ENCODE measurements around the gene PCNX3. TPM values are rescaled to one million over a fixed set of nuclear protein-coding genes. Genes with fewer than 3 reads are reported as not detected.

Gene PCNX3
- total and polyA plus RNA-seq, 2 of the 4 experiments (the other 2 are of a cell fraction) = 5.6 to 33.2 TPM

DNA sequence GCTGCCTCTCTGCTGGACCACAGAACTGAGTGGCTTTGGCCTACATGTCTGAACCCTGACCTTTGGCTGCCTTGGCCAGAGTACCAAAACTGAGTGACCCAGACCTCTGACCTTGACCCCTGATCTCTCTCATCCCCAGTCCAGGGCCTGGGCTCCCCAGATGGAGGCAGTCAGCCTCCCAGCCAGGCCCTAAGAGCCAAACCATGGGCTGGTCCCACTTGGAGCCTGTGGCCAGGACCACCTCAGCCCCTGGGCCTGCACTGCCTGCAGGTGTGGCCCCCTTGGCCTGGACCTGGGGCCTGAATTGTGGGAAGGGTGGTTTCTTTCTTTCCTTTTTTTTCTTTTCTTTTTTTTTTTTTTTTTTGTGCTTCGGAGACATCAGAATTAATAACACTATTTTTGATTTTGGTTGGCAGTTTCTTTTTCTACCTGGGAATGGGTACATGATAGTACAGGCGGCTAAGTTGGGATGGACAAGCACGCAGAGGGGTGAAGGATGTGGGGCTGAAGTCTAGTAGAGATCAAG, 21.5 kb downstream of the PCNX3 start:
- Histone ChIP-seq H4K5ac (ENCODE audit: low read depth, low read length) (no peak overlapping the region), H3K4me2 (ENCODE audit: low read depth, low read length) (no peak overlapping the region), H3K9me3 (ENCODE audit: control insufficient read depth, insufficient read depth, low read length) (no peaks in the 10 kb centered on the region), H2BK120ac (ENCODE audit: low read depth, low read length) (no peak overlapping the region), H4K20me1 (ENCODE audit: insufficient read depth, low read length) (peaks cover 14% of the 10 kb centered on the region; the same call in 1 of the 2 replicates), H3K27me3 (ENCODE audit: control insufficient read depth, insufficient read depth, low read length) (no peaks in the 10 kb centered on the region), H3K27ac (ENCODE audit: insufficient read depth, low read length) (no peak overlapping the region), H2AK9ac (replicated peaks; ENCODE audit: low read depth, low read length, poor library complexity) (peak overlapping the region; percentile 26), H4K91ac (ENCODE audit: insufficient read depth, low read depth, low read length) (no peak overlapping the region), H2BK20ac (ENCODE audit: low read depth, low read length) (no peak overlapping the region), H3K4me3 (ENCODE audit: insufficient read depth, low read depth, low read length) (no peak overlapping the region), H3K9me1 (ENCODE audit: insufficient read depth, low read length) (peaks cover 10% of the 10 kb centered on the region), H3K18ac (ENCODE audit: low read depth, low read length) (no peak overlapping the region), H3K36me3 (ENCODE audit: control insufficient read depth, insufficient read depth, low read length) (peaks cover 42% of the 10 kb centered on the region), H3K56ac (ENCODE audit: extremely low read depth, insufficient read depth, low read length) (no peak overlapping the region), H3K4me1 (ENCODE audit: control insufficient read depth, insufficient read depth, low read length) (peaks cover 6% of the 10 kb centered on the region), H2BK15ac (ENCODE audit: low read depth, low read length) (no peak overlapping the region), H2BK5ac (ENCODE audit: low read depth, low read length, poor library complexity, severe bottlenecking) (no peak overlapping the region), H2AFZ (replicated peaks; ENCODE audit: low read length, poor library complexity) (no peak overlapping the region), H3K79me1 (ENCODE audit: low read depth in 1 of 2, low read length in 2 of 2) (peaks cover 16 to 38% of the 10 kb centered on the region in 2 experiments), H2AK5ac (ENCODE audit: low read depth, low read length) (no peak overlapping the region), H3K9ac (ENCODE audit: low read depth, low read length) (no peak overlapping the region), H4K8ac (ENCODE audit: low read depth in 2 of 2, low read length in 2 of 2) (no peak overlapping the region), H3K23ac (ENCODE audit: low read depth, low read length) (no peak overlapping the region), H3K14ac (replicated peaks; ENCODE audit: low read depth, low read length) (no peak overlapping the region), H3K4ac (ENCODE audit: low read depth, low read length) (no peak overlapping the region)
- ATAC-seq (ENCODE audit: low read depth) (no peak), DNase-seq (no peak)
- in situ Hi-C loops (cut with MboI; ENCODE audit: low sequenced_read_pairs) = no loop called here
- BruUV-seq (replicated peaks) = TSS peak; percentile 60
- ChIA-PET CTCF (interaction anchor here (1.6 to 1.8 kb wide), 2 partner anchors 12 to 26 kb away, joined by 5 read pairs; partner anchors contain the start of gene RELA), POLR2A (ENCODE audit: unreplicated experiment) (no interaction called here)
- intact Hi-C loops (cut with micrococcal nuclease) = no loop called here
- TF ChIP-seq RFX5 (IDR thresholded peaks at IDR 0.05; ENCODE audit: low read depth, low read length) (no peak), CHD1 (IDR thresholded peaks at IDR 0.05; ENCODE audit: low read depth, low read length) (no peak)
- WGBS, 2 experiments (ENCODE audit: extremely low coverage in 2 of 2, insufficient read length in 1 of 2) = no CpG with 5 or more reads among the region's 3 CpGs
- dilution Hi-C loops (cut with HindIII; ENCODE audit: low sequenced_read_pairs, unreplicated experiment) = no loop called here
